ENCODE data around the gene PFDN4.

PFDN4 gene

GRCh38 chr20:54168961-54169862, 38.7 kb upstream of the PFDN4 start:
- H3K27ac ChIP-seq, result no peak overlapping the region

DNA sequence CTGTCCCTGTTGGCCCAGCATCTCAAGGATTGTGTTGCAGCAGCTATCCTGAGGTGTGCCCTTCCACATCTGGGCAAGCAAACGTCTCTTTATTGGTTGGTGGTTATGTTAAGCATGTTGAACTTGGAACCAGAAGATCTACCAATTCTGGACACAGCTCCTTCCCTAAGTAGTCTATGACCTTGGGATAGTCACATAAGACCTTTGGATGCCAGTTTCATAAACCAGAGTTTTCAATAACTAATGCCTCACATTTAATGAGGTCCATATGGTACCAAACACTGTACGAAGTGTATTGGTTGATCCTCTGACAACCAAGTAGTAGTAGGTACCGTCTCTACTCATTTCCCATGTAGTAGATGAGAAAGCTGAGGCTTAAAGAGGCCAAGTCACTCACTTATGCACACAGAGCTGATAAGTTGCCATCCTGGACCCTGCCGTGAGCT, 37.8 kb upstream of the PFDN4 start:
- no peak overlapping the region for H3K27ac ChIP-seq
- TF ChIP-seq, protein P1, sequence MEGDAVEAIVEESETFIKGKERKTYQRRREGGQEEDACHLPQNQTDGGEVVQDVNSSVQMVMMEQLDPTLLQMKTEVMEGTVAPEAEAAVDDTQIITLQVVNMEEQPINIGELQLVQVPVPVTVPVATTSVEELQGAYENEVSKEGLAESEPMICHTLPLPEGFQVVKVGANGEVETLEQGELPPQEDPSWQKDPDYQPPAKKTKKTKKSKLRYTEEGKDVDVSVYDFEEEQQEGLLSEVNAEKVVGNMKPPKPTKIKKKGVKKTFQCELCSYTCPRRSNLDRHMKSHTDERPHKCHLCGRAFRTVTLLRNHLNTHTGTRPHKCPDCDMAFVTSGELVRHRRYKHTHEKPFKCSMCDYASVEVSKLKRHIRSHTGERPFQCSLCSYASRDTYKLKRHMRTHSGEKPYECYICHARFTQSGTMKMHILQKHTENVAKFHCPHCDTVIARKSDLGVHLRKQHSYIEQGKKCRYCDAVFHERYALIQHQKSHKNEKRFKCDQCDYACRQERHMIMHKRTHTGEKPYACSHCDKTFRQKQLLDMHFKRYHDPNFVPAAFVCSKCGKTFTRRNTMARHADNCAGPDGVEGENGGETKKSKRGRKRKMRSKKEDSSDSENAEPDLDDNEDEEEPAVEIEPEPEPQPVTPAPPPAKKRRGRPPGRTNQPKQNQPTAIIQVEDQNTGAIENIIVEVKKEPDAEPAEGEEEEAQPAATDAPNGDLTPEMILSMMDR (conservative IDR thresholded peaks at IDR 0.05), result no peak

More at GRCh38 chr20:54168961-54169862, 38.7 kb upstream of the PFDN4 start:
- TF ChIP-seq, protein P1 (conservative IDR thresholded peaks at IDR 0.05), result no peak

- TF ChIP-seq, protein P1 (conservative IDR thresholded peaks at IDR 0.05), result no peak
- no peak overlapping the region for H3K27ac ChIP-seq
These were observed 36.9 kb upstream of the PFDN4 start for GRCh38 chr20:54170963-54171362.

DNA sequence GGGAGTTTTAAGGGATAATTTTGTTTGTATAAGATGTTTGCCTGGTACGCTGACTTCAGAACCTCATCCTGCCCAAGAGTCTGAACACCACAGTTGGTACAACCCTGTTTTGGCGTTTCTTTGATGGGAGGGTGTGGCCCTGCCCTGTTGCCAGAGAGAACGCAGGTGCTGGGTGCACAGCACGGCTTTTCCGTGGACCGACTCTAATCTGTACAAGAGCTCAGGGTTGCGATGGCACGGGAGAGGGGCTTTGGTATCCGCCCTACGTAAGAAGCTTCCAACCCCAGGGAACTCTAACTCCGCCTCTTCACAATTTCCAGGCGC, 35.4 kb upstream of the PFDN4 start:
- no peak overlapping the region for H3K27ac ChIP-seq
- TF ChIP-seq, protein P1 (conservative IDR thresholded peaks at IDR 0.05), result no peak

DNA sequence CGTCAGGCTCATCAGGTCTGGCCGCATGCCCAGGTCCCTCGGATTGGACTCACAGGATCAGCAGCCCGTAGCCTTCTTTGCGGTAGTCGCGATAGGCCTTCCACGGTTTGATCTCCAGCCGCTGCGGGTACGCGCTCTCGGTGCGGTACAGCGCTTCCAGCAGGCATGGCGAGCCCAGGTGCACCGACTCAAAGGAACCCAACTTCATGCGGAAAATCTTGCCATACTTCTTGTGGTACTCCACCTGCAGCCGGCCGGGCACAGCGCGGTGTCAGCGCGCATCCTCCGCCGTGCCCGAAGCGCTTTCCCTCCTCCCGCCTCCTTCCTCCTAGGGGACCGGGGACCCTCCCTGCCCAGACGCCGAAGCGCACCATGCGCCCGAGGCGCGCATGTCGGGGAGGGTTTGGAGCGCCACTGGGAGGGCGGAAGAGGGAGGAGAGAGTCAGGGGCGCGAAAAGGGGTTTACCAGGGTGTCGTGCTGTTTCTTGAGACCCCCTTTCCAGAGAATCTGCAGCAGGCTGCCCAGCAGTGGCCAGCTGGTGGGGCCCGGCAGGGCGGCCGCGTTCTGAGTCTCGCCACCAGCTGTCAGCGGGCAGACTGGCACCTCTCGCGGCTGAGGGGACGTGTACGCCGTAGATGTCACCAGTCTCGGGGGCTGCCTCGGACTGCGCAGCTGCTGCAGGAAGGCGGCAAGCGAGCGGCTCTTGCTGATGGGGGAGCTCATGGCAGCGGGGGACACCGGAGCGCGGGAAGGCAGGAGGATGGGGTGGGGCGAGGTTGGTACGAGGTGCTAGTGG, 34.8 kb upstream of the PFDN4 start:
- TF ChIP-seq, protein P1 (conservative IDR thresholded peaks at IDR 0.05), result no peak
- no peak overlapping the region for H3K27ac ChIP-seq

GRCh38 chr20:54173653-54174456, 34.0 kb upstream of the PFDN4 start, which contains the start of gene CYP24A1:
CYP24A1 (minus strand) TSS chr20:54173986; CDS start chr20:54173579, 407 bp downstream.
- H3K27ac ChIP-seq, result no peak within 1 kb of the TSS
- TF ChIP-seq, protein P1 (conservative IDR thresholded peaks at IDR 0.05), result no peak
